GM12878 (cell line): ENCODE measurements around the gene NR1D1. TPM values are rescaled to one million over a fixed set of nuclear protein-coding genes. Genes with fewer than 3 reads are reported as not detected.

Source experiments
- ATAC-seq: fragments of 200-7000 bp; cut with Tn5 transposase; 3 replicates; pipeline ENCODE4 v1.9.1; 2020; ENCODE audit warnings: mild to moderate bottlenecking, moderate library complexity
- BruUV-seq: library from RNA; stranded (reverse); fragments of 400-500 nt; replicated peaks from 2 replicates; lab custom pipeline; 2021; lab: Mats Ljungman, UMichigan
- CTCF ChIA-PET: fragments of 300-600 bp; sonication (Branson Sonifier 250); formaldehyde crosslinking; extraction: SDS; loops from one replicate; lab custom pipeline; 2021; ENCODE audit warnings: inconsistent platforms; lab: Yijun Ruan, JAX
- POLR2A ChIA-PET: fragments of 350-600 bp; formaldehyde crosslinking; extraction: SDS; loops from one replicate; lab custom pipeline; 2021; ENCODE audit warnings: inconsistent platforms; lab: Charles Lee
- RAD21 ChIA-PET: fragments of 300-600 bp; sonication (Branson Sonifier 250); formaldehyde crosslinking; loops from one replicate; lab custom pipeline; 2023; ENCODE audit warnings: antibody characterized with exemption; ENCODE audit not compliant: unreplicated experiment; lab: Charles Lee
- SMC1A ChIA-PET: fragments of 300-600 bp; sonication (Branson Sonifier 250); formaldehyde crosslinking; loops from one replicate; lab custom pipeline; 2023; ENCODE audit not compliant: unreplicated experiment, uncharacterized antibody; lab: Charles Lee
- DNase-seq: peaks from one replicate; pipeline ENCODE4 v3.0.0-alpha.2; 2011; ENCODE audit warnings: low read depth, low spot score
- FAIRE-seq: peaks from 3 replicates; lab custom pipeline; 2011; peaks lifted over from hg19 to GRCh38; lab: Jason Lieb, UNC
- H2AFZ ChIP-seq: 2 replicates; pipeline ENCODE4 v1.6.0; 2011; ENCODE audit warnings: low read depth, low read length, control low read depth; ENCODE audit not compliant: control insufficient read depth
- H3K27ac ChIP-seq: 2 replicates; pipeline ENCODE4 v1.5.1; 2011; ENCODE audit warnings: control low read depth; ENCODE audit not compliant: control insufficient read depth, insufficient read depth
- H3K27me3 ChIP-seq, 2 experiments: replicated peaks in 1 of 2; 2 replicates each; pipeline versions ENCODE4 v1.6.0 to v1.6.1; 2011; ENCODE audit warnings: low read length in 1 of 2; ENCODE audit not compliant: control insufficient read depth in 2 of 2, insufficient read depth in 2 of 2
- H3K36me3 ChIP-seq, 2 experiments: 2 replicates each; pipeline ENCODE4 v1.5.1; 2011; ENCODE audit warnings: low read length in 1 of 2; ENCODE audit not compliant: control insufficient read depth in 2 of 2, insufficient read depth in 2 of 2
- H3K4me1 ChIP-seq: 2 replicates; pipeline ENCODE4 v1.6.1; 2011; ENCODE audit warnings: mild to moderate bottlenecking, low read length, moderate library complexity, mixed read lengths; ENCODE audit not compliant: control insufficient read depth, insufficient read depth
- H3K4me2 ChIP-seq: 2 replicates; pipeline ENCODE4 v1.6.0; 2011; ENCODE audit warnings: control low read depth; ENCODE audit not compliant: control insufficient read depth, insufficient read depth
- H3K4me3 ChIP-seq: fragments of 200-600 bp; sonication (generic); 2 replicates; pipeline ENCODE4 v1.5.1; 2016
- H3K79me2 ChIP-seq: 2 replicates; pipeline ENCODE4 v1.6.0; 2011; ENCODE audit warnings: low read length; ENCODE audit not compliant: control insufficient read depth, insufficient read depth
- H3K9ac ChIP-seq: 2 replicates; pipeline ENCODE4 v1.8.0; 2011; ENCODE audit warnings: low read length, control low read depth, mixed read lengths; ENCODE audit not compliant: control insufficient read depth, insufficient read depth
- H3K9me3 ChIP-seq: replicated peaks from 3 replicates; pipeline ENCODE4 v1.5.1; 2011; ENCODE audit warnings: mild to moderate bottlenecking, low read length; ENCODE audit not compliant: control insufficient read depth, insufficient read depth
- H4K20me1 ChIP-seq: 2 replicates; pipeline ENCODE4 v1.6.0; 2011; ENCODE audit not compliant: control insufficient read depth, insufficient read depth
- JUND ChIP-seq: IDR thresholded peaks from 2 replicates; pipeline ENCODE4 v1.6.1; 2012; ENCODE audit warnings: low read depth, mild to moderate bottlenecking, low read length, improper control_type of control experiment, moderate library complexity
- NFYB ChIP-seq: IDR thresholded peaks from 2 replicates; pipeline ENCODE4 v1.6.1; 2011; ENCODE audit warnings: low read depth, mild to moderate bottlenecking, low read length, improper control_type of control experiment, moderate library complexity; ENCODE audit not compliant: insufficient read depth
- NR2C2 ChIP-seq: IDR thresholded peaks from 2 replicates; pipeline ENCODE4 v1.6.1; 2011; ENCODE audit warnings: borderline replicate concordance, low read depth; ENCODE audit not compliant: control insufficient read depth, insufficient read length
- NR2F1 ChIP-seq: fragments of 450-650 bp; conservative IDR thresholded peaks from 2 replicates; pipeline ENCODE4 v1.6.1; 2017; ENCODE audit warnings: mild to moderate bottlenecking
- STAT3 ChIP-seq: IDR thresholded peaks from 2 replicates; pipeline ENCODE4 v1.6.1; 2011; ENCODE audit warnings: low read depth, low read length, improper control_type of control experiment
- WGBS: methylation state at CpG from one replicate; pipeline ENCODE4 v1.1.6; 2016; ENCODE audit warnings: low lambda C conversion rate; ENCODE audit not compliant: insufficient replicate concordance, insufficient coverage; ENCODE audit errors: missing lambda C conversion rate; 5-methylcytosine and 5-hydroxymethylcytosine counted together
- in situ Hi-C: fragments of 300-500 bp; cut with MboI; formaldehyde crosslinking; loops from 9 replicates; pipeline ENCODE4 v1.14.3; 2018; ENCODE audit warnings: mixed read lengths
- intact Hi-C: fragments of 100-400 bp; cut with micrococcal nuclease; formaldehyde crosslinking; loops from one replicate; pipeline ENCODE4 v1.14.2; 2022; ENCODE audit not compliant: unreplicated experiment
- polyA plus RNA-seq, 11 experiments: library from polyadenylated mRNA; depleted of rRNA in 4 of 11; unstranded in 6 of 11; stranded (reverse) in 5 of 11; fragments of >200 nt; fragmentation: Nextera tagmentation in 4 of 11; fragmentation: Illumina TruSeq in 1 of 11; extraction: Ambion mirVana in 4 of 11; extraction: Trizol in 1 of 11; gene quantifications; 1 replicate in 1 of 11; 2 replicates in 10 of 11; pipeline versions ENCODE4 v1.2.1 to v1.2.3, GENCODE V29; 2011 to 2016; ENCODE audit warnings: inconsistent platforms in 2 of 11, missing spikeins in 2 of 11, low read depth in 1 of 11
- total RNA-seq, 4 experiments: library from RNA; depleted of rRNA in 3 of 4; stranded (reverse); fragments of >200 nt in 3 of 4; fragmentation: Illumina TruSeq in 1 of 4; extraction: Trizol in 1 of 4; gene quantifications; 2 replicates each; pipeline versions ENCODE4 v1.2.1 to v1.2.3, GENCODE V29; 2013 to 2021
- TF ChIP-seq, protein P1 (sequence below): fragments of 450-650 bp; IDR thresholded peaks from 2 replicates; pipeline ENCODE4 v1.6.1; 2017; ENCODE audit warnings: antibody characterized with exemption, mild to moderate bottlenecking, moderate library complexity
- TF ChIP-seq, protein P2 (sequence below): fragments of 450-650 bp; IDR thresholded peaks from 2 replicates; pipeline ENCODE4 v1.6.1; 2017; ENCODE audit warnings: mild to moderate bottlenecking, low read depth, inconsistent platforms; ENCODE audit not compliant: poor library complexity, severe bottlenecking
- TF ChIP-seq, protein P3 (sequence below): fragments of 450-650 bp; formaldehyde crosslinking; IDR thresholded peaks from 2 replicates; pipeline ENCODE4 v1.4.0; 2020; ENCODE audit warnings: mild to moderate bottlenecking, moderate library complexity

The NR1D1 gene
- total and polyA plus RNA-seq, 10 of the 15 experiments (the other 5 are each of a cell fraction or from before 2014, with no cell fraction given) = 0.10 to 3.4 (median 0.94) TPM

DNA sequence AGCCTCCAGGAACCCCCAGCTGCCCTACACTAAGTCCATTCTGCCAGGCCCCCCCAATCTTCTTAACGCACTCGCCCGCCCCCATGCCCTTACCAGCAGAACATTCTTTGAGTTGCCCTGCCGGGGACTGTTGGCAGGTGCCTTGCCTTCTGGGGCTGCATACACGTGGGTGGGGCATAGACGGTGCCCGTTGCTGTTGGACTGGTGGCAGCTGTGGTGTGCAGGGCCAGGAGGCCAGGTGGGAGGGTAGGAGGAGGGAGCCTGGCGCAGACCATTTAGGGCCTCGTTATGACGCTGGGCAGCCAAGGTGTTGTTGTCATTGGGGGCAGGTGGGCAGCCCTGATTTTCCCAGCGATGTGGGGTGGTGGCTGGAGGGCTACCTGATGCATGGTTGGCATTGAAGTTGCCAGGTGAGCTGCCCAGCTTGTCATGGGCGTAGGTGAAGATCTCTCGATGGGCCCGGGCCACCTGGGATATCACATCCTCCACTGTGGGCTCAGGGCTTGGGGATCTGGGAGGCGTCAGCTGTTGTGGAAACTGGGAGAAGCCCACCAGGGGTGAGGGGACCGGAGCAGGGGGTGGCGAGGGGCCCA is 4.9 kb downstream of the NR1D1 start:
- H4K20me1 ChIP-seq = no peaks in the 10 kb centered on the region
- POLR2A ChIA-PET = interaction anchor here (0.5 to 0.6 kb wide), 2 partner anchors 10 to 193 kb away, joined by 3 to 5 read pairs; no protein-coding TSS in a partner anchor
- H3K9ac ChIP-seq = no peak overlapping the region; the same call in 1 of the 2 replicates
- H3K4me1 ChIP-seq = peaks cover 40% of the 10 kb centered on the region
- in situ Hi-C loops (no loop called here), intact Hi-C loops (no loop called here)
- H3K36me3 ChIP-seq = peaks cover 0 to 6% of the 10 kb centered on the region in 2 experiments; a peak in 3 of 4 replicates
- FAIRE-seq = no peak
- H3K79me2 ChIP-seq = peaks cover 11% of the 10 kb centered on the region
- no peak overlapping the region for H2AFZ ChIP-seq
- no peaks in the 10 kb centered on the region for H3K9me3 ChIP-seq
- CTCF ChIA-PET = interaction anchor here (0.8 to 10.6 kb wide), 5 partner anchors 9 to 180 kb away, joined by 3 to 176 read pairs (median 9); no protein-coding TSS in a partner anchor
- WGBS = 40% methylated on average over 17 of the region's 17 CpGs
- BruUV-seq = no TSS peak
- peak overlapping the region; percentile 22 for H3K27ac ChIP-seq
- H3K4me2 ChIP-seq = peak overlapping the region; percentile 90
- H3K27me3 ChIP-seq = no peaks in the 10 kb centered on the region
- no peak for ATAC-seq
- SMC1A ChIA-PET = interaction anchor here (10.4 kb wide), 1 partner anchor 17 kb away, joined by 132 read pairs; no protein-coding TSS in a partner anchor
- DNase-seq = no peak
- H3K4me3 ChIP-seq = no peak overlapping the region
- RAD21 ChIA-PET = interaction anchor here (1.3 to 7.7 kb wide), 2 partner anchors 16 to 73 kb away, joined by 3 to 155 read pairs; no protein-coding TSS in a partner anchor
- TF ChIP-seq, protein P1, sequence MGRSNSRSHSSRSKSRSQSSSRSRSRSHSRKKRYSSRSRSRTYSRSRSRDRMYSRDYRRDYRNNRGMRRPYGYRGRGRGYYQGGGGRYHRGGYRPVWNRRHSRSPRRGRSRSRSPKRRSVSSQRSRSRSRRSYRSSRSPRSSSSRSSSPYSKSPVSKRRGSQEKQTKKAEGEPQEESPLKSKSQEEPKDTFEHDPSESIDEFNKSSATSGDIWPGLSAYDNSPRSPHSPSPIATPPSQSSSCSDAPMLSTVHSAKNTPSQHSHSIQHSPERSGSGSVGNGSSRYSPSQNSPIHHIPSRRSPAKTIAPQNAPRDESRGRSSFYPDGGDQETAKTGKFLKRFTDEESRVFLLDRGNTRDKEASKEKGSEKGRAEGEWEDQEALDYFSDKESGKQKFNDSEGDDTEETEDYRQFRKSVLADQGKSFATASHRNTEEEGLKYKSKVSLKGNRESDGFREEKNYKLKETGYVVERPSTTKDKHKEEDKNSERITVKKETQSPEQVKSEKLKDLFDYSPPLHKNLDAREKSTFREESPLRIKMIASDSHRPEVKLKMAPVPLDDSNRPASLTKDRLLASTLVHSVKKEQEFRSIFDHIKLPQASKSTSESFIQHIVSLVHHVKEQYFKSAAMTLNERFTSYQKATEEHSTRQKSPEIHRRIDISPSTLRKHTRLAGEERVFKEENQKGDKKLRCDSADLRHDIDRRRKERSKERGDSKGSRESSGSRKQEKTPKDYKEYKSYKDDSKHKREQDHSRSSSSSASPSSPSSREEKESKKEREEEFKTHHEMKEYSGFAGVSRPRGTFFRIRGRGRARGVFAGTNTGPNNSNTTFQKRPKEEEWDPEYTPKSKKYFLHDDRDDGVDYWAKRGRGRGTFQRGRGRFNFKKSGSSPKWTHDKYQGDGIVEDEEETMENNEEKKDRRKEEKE = no peak
- TF ChIP-seq, protein P2, sequence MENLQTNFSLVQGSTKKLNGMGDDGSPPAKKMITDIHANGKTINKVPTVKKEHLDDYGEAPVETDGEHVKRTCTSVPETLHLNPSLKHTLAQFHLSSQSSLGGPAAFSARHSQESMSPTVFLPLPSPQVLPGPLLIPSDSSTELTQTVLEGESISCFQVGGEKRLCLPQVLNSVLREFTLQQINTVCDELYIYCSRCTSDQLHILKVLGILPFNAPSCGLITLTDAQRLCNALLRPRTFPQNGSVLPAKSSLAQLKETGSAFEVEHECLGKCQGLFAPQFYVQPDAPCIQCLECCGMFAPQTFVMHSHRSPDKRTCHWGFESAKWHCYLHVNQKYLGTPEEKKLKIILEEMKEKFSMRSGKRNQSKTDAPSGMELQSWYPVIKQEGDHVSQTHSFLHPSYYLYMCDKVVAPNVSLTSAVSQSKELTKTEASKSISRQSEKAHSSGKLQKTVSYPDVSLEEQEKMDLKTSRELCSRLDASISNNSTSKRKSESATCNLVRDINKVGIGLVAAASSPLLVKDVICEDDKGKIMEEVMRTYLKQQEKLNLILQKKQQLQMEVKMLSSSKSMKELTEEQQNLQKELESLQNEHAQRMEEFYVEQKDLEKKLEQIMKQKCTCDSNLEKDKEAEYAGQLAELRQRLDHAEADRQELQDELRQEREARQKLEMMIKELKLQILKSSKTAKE = no peak
- TF ChIP-seq, protein P3, sequence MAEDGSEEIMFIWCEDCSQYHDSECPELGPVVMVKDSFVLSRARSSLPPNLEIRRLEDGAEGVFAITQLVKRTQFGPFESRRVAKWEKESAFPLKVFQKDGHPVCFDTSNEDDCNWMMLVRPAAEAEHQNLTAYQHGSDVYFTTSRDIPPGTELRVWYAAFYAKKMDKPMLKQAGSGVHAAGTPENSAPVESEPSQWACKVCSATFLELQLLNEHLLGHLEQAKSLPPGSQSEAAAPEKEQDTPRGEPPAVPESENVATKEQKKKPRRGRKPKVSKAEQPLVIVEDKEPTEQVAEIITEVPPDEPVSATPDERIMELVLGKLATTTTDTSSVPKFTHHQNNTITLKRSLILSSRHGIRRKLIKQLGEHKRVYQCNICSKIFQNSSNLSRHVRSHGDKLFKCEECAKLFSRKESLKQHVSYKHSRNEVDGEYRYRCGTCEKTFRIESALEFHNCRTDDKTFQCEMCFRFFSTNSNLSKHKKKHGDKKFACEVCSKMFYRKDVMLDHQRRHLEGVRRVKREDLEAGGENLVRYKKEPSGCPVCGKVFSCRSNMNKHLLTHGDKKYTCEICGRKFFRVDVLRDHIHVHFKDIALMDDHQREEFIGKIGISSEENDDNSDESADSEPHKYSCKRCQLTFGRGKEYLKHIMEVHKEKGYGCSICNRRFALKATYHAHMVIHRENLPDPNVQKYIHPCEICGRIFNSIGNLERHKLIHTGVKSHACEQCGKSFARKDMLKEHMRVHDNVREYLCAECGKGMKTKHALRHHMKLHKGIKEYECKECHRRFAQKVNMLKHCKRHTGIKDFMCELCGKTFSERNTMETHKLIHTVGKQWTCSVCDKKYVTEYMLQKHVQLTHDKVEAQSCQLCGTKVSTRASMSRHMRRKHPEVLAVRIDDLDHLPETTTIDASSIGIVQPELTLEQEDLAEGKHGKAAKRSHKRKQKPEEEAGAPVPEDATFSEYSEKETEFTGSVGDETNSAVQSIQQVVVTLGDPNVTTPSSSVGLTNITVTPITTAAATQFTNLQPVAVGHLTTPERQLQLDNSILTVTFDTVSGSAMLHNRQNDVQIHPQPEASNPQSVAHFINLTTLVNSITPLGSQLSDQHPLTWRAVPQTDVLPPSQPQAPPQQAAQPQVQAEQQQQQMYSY = no peak
- TF ChIP-seq NFYB (no peak), NR2F1 (no peak), STAT3 (no peak), JUND (no peak), NR2C2 (no peak)
